KOPT-K1 (cell line): ENCODE results near the gene ARHGEF4.

Source experiments
- H3K27ac ChIP-seq: fragments of 200-600 bp; sonication (generic); 2 replicates; pipeline ENCODE4 v1.5.1; 2016; ENCODE audit warnings: antibody characterized with exemption, mild to moderate bottlenecking, low read depth, low read length; ENCODE audit not compliant: poor library complexity, severe bottlenecking
- H3K36me3 ChIP-seq: fragments of 200-600 bp; sonication (generic); 2 replicates; pipeline ENCODE4 v1.5.1; 2017; ENCODE audit warnings: antibody characterized with exemption, mild to moderate bottlenecking, low read length, moderate library complexity; ENCODE audit not compliant: insufficient read depth
- H3K9me3 ChIP-seq: fragments of 200-600 bp; sonication (generic); 2 replicates; pipeline ENCODE4 v1.5.1; 2017; ENCODE audit warnings: antibody characterized with exemption, low read length, mild to moderate bottlenecking; ENCODE audit not compliant: insufficient read depth, poor library complexity, severe bottlenecking

ARHGEF4 gene

DNA sequence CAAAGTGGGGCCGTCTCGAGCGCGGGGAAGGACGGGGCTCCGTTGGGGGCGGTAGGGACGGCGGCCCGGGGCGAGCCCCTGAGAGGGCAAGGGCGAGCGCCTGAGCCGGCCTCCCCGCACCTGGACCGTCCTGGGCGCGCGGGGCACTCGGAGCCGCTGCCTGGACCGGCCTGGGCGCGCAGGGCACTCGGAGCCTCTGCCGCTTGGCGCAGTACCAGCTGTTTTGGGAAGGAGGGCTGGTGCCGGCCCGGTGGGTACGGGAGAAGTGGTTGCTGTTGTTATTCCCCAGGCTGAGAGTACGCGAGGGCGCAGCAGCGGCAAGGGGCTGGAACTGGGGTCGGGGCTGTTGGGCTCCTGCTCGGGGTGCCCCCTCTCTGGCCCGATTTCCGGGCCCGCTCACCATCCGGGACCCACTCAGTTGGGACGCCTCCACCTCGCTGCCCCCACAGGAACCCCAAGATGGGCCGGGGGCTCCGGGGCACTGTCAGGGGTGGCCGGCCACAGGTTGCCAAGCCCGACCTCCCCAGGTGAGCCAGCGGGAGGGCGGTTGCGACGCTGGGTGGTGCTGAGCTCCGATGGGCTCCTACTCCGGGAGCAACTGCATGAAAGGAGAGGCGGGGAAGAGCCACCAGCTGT lies 579 bp downstream of the ARHGEF4 start:
- H3K27ac ChIP-seq, result no peak overlapping the region
- H3K9me3 ChIP-seq, result no peaks in the 10 kb centered on the region

DNA sequence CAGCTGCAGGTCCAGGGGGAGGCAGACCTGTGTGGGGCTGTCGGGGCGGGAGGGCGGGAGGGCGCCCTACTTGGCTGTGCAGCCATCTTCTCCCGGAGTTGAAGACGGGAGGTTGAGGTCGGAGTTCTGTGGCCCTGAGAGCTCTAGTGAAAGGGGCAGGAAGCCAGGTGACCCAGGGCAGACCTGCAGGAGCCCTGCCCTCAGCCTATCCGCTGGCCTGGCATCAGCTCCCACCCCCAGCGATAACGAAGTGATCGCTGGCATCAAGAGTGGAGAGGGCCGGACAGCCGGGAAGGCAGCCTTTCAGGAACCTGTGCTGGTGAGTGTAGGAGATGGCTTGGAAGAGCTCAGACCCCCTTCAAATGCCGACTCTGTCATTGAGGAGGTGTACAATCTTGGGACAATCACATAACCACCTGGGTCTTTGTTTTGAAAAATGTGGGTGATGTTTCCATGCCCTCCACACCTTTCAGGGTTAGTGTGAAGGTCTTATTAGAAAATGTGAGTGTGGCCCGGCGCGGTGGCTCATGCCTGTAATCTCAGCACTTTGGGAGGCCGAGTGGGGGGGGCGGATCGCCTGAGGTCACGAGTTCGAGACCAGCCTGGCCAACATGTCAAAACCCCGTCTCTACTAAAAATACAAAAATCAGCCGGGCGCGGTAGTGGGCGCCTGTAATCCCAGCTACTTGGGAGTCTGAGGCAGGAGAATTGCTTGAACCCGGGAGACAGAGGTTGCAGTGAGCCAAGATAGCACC lies 1.3 kb downstream of the ARHGEF4 start:
- Histone ChIP-seq H3K27ac (no peak overlapping the region), H3K9me3 (no peaks in the 10 kb centered on the region), H3K36me3 (no peaks in the 10 kb centered on the region)

More for the DNA sequence above, 579 bp downstream of the ARHGEF4 start:
- H3K36me3 ChIP-seq, result no peaks in the 10 kb centered on the region

DNA sequence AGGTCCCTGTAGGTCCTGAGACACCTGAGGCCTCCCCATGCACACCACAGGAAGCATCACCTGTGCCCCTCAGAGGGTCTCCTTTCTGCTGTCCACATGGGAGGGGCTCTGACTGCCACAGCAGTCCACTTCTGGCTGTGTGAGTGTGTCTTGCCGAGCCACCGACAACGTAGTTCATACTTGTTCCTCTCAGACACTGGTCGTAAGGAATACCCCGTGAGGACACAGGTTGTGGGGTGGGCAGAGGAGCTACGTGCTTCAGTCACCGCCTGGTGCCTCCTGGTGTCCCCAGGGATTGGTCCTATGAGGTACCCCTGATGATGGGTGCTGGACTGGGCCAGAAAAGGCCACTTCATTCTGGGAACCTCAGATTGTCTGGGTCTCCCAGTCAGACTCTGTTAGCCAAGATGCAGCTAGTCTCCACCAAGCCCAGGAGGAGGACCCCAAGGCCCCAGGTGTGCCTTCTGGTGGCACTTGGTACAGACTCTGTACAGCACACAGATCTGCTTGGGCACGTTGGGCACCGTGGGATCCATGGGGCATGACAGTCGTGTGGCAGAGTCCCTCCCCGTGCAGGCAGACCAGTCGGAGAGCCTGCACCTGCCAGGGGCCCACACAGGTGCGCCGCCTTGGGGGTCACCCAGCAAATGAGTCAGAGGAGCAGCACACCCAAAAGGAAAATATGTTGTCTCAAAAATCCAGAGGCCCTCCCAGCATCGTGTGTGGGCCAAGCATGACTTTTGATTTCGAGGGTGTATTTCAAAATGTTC lies 2.5 kb downstream of the ARHGEF4 start:
- Histone ChIP-seq H3K9me3 (no peaks in the 10 kb centered on the region), H3K27ac (no peak overlapping the region), H3K36me3 (no peaks in the 10 kb centered on the region)

DNA sequence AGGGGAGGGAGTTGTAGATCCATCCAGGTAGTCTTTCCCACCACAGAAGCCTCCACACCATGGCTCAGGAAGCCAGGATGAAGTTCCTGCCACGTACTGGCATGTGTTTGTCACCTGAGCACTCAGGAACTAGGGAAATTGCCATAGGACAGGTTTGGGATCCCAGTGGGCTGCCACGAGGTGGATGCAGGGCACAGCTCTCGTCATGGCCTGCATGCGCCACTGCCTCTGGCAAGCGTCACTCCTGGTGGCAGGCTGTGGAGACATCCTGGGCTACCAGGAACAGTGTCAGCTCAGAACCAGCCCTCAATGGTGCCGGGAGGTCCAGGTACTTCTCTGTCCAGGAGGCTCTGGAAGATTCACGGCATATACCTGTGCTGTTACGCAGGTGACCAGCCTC lies 3.8 kb downstream of the ARHGEF4 start:
- no peak overlapping the region for H3K27ac ChIP-seq
- H3K9me3 ChIP-seq, result no peaks in the 10 kb centered on the region
- no peaks in the 10 kb centered on the region for H3K36me3 ChIP-seq

DNA sequence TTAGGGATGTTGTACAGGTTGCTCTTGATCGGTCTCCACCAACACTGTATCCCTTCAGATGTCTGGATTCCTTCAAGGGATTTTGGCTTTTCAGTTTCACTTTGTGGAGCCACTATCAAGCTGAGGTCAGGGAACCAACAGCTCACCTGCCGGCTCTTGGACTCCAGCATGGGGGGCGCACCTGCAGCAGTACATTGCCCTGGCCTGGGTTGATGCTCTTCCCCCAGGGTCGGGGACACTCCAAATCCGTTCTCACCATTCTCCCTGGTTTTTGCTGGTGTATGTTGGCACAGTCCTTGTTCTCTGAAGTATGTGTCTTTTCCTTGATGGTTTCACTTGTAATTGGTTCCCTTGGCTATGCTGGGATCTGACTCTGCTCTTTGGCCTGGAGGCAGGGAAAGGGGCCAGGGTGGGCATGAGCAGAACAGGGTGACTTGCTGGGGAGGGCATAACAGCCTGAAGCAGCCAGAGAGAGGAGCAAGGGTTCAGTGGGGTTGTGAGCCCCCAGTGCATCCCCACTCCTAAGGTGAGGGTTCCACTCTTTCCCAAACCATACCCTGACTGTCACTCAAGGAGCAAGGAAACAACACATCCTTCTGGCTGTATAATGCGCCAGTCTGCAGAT lies 5.1 kb downstream of the ARHGEF4 start:
- no peak overlapping the region for H3K27ac ChIP-seq
- H3K36me3 ChIP-seq, result no peaks in the 10 kb centered on the region
- H3K9me3 ChIP-seq, result no peaks in the 10 kb centered on the region

DNA sequence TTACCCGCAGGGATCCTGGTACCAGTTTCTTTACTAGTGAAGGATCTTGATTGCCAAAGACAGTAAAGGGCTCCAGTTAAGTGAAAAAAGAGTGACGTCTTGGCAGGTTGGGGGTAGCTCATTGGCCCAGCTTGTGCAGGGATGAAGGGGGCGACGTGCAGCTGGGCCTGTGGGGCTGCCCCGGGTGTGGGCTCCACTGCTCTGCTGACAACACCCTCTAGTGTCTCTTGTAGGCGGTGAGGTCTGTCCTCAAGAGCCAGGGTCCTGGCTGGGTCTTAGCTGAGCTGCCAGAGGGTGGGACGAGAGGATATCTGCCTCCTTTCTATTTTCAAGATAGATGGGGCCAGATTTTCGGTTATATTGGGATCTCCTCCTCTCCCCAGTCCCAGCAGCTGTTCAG lies 6.1 kb downstream of the ARHGEF4 start:
- H3K36me3 ChIP-seq, result no peaks in the 10 kb centered on the region
- H3K9me3 ChIP-seq, result no peaks in the 10 kb centered on the region
- no peak overlapping the region for H3K27ac ChIP-seq

DNA sequence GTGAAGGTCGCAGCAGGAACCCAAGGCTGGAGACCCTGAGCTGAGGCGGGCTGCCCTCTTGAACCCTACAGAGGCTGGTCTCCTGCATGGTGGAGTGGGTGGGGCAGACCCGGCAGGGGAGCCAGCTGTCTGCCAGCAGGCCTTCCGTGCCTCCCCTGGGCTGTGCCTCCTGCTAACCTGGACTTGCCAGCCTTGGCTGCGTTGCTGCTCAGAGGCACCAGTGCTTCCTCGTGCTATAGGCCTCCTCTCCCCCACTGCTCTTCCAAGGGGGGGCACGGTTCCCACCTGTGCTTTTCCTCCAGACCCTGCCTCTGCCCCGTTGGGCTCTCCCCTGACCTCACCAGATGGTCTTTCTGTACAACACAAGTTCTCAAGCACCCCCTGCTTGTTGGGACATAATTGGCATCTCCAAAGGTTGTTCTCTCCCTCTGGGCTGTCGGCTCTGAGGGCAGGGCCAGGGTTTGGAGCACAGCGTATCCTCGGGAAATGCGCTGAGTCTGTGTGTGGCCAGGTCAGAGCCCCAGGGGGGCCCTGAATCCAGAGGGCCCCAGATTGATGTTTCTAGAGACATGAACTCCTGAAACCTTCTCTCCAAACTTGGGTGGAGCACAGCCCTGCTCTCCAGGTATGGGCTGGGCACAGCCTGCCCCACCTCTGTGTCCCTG lies 6.7 kb downstream of the ARHGEF4 start:
- no peak overlapping the region for H3K27ac ChIP-seq
- no peaks in the 10 kb centered on the region for H3K36me3 ChIP-seq
- H3K9me3 ChIP-seq, result no peaks in the 10 kb centered on the region

DNA sequence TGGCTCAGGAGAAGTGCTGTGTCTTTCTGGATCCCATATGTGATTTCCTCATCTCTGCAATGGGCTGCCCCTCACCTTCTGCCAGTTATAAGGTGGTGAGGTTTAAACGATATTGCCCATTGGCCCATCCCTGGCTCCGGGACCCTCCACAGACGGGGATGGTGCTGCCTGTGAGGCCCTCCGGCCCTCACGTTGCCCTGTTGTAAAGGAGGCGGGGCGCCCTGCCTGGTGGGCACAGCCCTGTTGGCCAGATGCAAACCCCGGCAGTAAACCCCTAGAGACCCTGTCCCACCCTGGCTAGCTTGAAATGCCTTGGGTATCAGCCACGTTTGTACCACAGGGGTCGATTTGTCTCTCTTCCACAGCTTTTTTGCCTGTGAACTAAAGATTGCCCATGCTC lies 7.4 kb downstream of the ARHGEF4 start:
- H3K36me3 ChIP-seq, result no peaks in the 10 kb centered on the region
- no peaks in the 10 kb centered on the region for H3K9me3 ChIP-seq
- H3K27ac ChIP-seq, result no peak overlapping the region

DNA sequence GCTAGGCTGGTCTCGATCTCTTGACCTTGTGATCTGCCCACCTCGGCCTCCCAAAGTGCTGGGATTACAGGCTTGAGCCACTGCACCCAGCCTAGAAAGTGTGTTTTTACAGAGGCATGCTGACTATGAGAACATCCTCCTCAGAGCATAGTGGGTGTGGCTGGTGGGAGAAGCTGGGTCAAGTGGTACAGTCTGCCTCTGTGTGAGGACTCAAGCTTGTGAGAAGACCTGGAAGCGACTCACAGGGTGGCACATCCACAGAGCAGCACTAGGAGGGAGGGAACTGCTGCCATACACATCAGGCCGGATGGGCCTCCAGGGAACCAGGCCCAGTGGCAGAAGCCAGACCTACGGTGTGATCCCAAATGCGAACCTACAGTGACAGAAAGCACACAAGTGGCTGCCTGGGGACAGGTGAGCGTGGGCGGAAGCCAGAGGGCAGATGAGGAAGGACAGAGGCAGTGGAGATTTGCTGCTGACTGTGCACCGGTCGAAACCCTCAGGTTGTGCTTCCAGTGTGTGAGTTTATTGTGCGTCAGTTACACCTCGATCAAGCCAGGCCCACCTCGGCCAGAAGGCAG lies 8.9 kb downstream of the ARHGEF4 start:
- Histone ChIP-seq H3K9me3 (no peaks in the 10 kb centered on the region), H3K36me3 (no peaks in the 10 kb centered on the region), H3K27ac (no peak overlapping the region)

DNA sequence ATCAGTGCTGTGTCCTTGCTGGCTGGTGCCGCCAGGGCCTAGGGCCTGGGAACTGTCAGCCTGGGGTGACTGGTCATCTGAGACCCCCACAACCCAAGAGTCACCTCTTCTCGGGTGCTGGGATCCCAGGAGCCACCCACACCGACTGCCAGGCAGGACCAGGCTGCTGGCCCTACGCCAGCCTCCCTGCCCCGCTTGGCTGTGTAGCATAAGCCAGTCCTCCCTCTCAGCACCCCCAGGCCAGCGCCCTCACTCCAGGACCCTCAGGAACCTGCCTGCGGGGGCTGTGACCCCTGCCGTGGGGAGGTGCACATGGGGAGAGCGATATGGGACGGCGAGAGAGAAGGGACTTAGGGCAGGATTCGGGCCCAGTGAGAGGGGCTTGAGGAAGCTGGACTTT lies 9.5 kb downstream of the ARHGEF4 start:
- Histone ChIP-seq H3K36me3 (no peaks in the 10 kb centered on the region), H3K27ac (no peak overlapping the region), H3K9me3 (no peaks in the 10 kb centered on the region)

DNA sequence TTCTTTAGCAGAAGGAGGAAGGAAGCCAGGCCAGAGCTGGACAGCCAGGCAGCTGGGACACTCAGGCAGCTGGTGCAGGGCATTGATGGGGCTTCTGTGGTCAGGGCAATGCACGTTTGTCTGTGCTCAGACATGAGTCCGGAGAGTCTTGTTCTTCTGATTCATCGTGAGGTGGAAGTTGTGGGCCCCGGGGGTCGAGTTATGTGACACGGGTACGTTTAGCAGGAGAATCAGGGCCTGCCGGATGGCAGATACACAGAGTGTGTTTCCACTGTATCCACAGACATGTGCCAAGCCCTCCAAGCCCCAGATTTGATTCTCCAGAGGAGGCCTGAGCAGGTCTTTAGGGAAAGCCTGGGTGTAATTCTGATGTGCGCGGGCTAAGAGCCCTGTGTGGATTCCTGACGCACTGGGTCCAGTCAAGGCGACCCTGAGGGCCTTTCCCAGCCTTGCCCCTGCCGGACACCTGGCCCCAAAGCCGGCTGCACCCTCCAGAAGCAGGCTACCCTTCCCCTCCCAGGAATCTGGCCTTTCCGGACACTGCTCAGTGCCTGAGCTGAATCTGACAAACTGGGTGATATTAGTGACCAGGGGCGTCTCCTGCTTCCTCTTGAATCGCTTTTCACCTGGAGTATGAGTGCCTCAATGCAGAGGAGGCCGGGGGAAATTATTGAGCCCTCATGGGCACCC lies 10.1 kb downstream of the ARHGEF4 start:
- Histone ChIP-seq H3K9me3 (no peaks in the 10 kb centered on the region), H3K27ac (no peak overlapping the region), H3K36me3 (no peaks in the 10 kb centered on the region)

DNA sequence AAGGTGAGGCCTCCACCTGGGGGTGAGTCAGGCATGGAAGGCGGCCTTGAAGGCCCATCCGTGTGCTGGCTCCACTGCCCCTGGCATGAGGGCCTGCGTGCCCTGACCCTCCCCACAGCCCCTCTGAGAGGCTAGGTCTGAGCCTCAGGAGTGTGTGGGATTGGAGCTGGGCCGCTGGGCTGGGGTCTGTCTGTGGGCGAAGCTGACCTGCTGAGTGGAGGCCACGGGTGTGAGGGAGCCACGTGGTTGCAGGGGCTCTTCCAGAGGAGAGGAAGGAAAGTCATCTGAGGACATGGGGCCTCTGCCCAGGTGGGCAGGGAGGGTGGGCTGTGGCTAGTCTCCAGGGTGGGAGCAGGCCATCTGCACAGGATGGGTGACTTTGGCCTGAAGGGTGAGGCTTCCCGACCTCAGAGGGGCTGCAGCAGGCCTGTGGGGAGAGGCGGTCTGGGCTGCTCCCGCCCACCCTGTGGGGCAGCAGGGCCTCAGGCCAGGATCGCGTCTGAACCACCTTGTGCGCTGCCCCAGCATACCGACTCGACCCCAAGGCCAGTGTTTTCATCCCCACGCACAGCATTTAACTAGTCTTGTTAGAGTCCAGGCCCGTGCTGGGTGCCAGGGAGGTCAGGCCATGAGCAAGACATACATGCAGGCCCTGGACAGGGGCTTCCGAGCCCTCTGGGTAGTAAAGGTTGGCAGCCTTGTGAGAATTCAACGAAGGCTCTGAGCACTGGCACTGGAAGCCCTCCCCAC lies 11.2 kb downstream of the ARHGEF4 start:
- H3K27ac ChIP-seq, result no peak overlapping the region
- no peaks in the 10 kb centered on the region for H3K36me3 ChIP-seq
- no peaks in the 10 kb centered on the region for H3K9me3 ChIP-seq

DNA sequence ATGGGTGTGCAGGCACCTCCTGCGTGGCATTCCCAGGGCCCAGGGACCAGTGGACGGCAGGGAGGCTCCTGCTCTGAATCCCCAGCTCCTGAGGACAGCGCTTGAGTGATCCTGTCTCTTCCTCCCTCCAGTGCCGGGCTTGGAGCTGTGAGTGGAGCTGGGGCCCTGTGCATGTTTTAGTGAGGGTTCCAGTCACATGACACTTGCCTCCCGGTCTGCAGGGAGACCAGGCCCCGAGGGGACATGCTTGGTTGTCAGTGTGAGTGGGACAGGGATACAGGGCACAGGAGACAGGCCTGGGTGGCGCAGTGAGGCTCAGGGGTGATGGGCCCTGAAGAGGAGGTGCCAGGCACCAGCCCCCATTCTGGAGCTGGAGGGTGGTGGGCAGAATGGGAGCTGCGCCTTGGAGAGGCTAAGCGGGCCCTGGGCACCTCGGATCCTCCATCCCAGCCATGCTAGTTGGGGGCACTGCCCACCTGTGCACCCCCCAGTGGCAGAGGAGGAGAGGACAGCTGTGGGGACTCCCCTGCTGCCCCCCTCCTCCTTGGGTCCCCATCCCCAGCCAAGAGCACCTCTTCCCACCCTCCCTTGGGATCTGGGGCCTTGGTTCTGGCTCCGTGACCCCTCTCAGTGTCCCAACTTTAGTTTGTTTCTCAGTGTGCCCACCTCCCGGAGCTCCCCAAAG lies 12.0 kb downstream of the ARHGEF4 start:
- no peaks in the 10 kb centered on the region for H3K36me3 ChIP-seq
- H3K9me3 ChIP-seq, result no peaks in the 10 kb centered on the region
- no peak overlapping the region for H3K27ac ChIP-seq
